ENCODE data around the gene TNXB.
"Not testable (repeated sequence)": the region's sequence is repeated elsewhere in the genome, so short reads cannot be mapped to it uniquely, and the experiment has no call there.

Gene TNXB

DNA sequence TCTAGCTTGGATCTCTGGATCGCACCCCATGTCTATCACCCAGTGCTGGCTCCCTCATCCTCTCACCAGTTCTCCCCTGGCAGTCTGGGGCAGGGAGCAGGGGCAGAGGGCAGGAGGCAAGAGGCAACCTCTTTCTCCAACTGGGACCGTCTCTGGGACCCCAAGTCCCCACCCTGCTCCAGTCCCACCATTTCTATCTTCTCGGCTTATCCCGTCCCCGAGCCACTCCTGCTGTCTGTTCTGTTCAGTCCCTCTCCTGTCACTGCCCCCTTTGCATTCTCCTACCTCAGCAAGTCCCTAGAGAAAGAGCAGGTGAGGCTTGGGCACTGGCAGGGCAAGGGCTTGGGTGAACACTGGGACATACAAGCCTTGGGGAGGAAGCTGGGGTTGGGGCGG lies 625 bp upstream of the TNXB start:
- H3K27ac ChIP-seq = no peak overlapping the region
- TF ChIP-seq, protein P1, sequence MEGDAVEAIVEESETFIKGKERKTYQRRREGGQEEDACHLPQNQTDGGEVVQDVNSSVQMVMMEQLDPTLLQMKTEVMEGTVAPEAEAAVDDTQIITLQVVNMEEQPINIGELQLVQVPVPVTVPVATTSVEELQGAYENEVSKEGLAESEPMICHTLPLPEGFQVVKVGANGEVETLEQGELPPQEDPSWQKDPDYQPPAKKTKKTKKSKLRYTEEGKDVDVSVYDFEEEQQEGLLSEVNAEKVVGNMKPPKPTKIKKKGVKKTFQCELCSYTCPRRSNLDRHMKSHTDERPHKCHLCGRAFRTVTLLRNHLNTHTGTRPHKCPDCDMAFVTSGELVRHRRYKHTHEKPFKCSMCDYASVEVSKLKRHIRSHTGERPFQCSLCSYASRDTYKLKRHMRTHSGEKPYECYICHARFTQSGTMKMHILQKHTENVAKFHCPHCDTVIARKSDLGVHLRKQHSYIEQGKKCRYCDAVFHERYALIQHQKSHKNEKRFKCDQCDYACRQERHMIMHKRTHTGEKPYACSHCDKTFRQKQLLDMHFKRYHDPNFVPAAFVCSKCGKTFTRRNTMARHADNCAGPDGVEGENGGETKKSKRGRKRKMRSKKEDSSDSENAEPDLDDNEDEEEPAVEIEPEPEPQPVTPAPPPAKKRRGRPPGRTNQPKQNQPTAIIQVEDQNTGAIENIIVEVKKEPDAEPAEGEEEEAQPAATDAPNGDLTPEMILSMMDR (conservative IDR thresholded peaks at IDR 0.05) = no peak
- no peak for TF ChIP-seq ZFX (IDR thresholded peaks at IDR 0.05)

DNA sequence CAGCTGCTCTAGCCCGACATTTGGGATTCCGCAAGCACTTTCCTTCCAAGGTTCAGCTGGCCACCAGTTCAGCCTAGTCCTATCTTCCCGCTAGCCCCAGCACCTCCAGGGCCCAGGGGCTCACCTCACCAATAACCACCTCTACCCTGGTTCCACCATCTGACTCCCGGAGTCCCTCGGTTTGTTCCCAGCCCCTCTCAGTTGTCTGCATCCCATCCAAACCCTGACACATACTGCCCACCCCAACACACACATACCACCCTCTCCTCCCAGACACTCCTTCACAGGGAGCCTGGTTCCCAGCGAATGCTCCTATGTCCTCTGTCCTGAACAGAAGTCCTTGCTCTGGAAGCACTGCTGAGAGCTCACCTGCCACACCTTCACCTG lies 418 bp downstream of the TNXB start:
- no peak overlapping the region for H3K27ac ChIP-seq
- TF ChIP-seq ZFX (IDR thresholded peaks at IDR 0.05) = no peak
- TF ChIP-seq, protein P1 (conservative IDR thresholded peaks at IDR 0.05) = no peak

DNA sequence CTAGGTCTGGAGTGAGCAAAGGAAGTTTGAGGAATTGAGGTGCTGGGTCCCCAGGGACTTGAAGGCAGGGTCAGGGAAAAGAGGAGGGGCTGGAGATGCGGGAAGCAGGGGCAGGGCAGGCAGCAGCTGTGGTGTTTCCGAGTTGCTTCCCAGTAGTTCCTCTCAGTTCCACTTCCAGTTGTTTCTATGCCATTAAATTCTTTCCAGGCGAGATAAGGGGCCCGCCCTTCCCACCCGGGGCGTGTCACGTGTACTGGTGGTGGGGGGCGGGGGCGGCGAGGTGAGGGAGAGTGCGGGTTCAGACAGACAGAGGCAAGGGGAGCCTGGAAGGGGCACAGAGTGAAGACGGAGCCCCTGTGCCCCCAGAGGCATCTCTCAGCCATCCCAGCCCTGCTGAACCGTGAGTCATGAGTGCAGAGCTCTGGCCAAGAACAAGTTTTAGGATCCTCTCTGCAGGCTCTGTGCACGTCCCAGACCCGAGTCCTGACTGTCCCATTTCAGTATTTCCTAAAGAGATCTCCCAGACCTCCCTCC lies 977 bp downstream of the TNXB start:
- H3K27ac ChIP-seq = no peak overlapping the region
- no peak for TF ChIP-seq ZFX (IDR thresholded peaks at IDR 0.05)
- TF ChIP-seq, protein P1 (conservative IDR thresholded peaks at IDR 0.05) = no peak

DNA sequence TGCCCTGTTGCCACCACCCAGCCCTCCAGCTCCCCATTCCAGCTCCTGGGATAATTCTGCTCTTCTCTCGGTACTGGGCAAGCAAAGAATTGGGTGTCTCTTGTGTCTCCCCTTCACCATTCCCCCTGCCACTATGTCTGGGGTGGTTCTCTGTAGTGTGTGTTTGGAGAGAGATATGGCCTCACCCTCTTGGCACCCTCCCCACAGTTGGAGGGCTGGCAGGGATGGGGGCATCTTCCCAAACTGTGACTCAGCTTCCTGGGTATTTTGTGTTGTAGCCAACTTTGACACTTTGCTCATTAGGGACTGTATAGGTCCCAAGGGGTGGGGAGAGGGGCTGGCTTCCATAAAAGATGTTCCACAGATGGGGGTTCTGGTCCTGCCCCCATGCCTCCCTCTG lies 1.7 kb downstream of the TNXB start:
- H3K27ac ChIP-seq = no peak overlapping the region
- TF ChIP-seq, protein P1 (conservative IDR thresholded peaks at IDR 0.05) = no peak
- no peak for TF ChIP-seq ZFX (IDR thresholded peaks at IDR 0.05)

DNA sequence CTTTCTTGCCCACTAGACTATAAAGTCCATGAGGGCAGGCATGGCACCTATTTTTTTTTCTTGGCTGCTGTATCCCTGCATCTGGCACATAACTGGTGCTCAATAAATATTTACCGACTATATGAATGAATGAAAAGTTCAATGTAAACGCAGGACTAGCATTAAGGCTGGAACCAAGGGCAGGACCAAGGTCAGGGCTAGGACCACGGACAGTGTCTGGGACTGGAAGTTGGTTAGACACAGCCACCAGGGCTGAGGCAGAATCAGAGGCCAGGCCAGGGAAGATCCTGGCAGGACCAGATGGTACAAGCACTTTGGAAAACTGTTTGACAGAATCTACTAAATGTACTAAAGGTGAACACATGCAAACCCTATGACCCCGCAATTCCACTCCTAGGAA lies 3.7 kb downstream of the TNXB start:
- no peak overlapping the region for H3K27ac ChIP-seq
- TF ChIP-seq, protein P1 (conservative IDR thresholded peaks at IDR 0.05) = no peak
- no peak for TF ChIP-seq ZFX (IDR thresholded peaks at IDR 0.05)

DNA sequence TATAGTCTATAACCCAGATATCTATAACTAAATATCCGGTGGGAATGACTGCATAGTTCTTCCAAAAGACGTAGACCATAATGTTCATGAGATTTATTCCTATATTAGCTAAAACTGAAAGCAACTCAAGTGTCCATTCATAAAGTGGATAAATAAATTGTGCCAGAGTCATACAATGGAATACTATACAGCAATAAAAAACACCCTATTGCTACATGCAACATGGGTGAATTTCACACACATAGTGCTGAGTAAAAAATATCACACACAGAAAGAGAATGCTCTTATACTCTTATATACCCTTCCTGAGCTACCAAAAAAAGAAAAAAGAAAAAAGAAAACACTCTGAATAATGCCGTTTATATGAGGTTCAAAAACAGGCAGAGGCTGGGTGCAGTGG lies 6.9 kb downstream of the TNXB start:
- H3K27ac ChIP-seq = no peak overlapping the region
- TF ChIP-seq, protein P1 (conservative IDR thresholded peaks at IDR 0.05) = no peak
- no peak for TF ChIP-seq ZFX (IDR thresholded peaks at IDR 0.05)

DNA sequence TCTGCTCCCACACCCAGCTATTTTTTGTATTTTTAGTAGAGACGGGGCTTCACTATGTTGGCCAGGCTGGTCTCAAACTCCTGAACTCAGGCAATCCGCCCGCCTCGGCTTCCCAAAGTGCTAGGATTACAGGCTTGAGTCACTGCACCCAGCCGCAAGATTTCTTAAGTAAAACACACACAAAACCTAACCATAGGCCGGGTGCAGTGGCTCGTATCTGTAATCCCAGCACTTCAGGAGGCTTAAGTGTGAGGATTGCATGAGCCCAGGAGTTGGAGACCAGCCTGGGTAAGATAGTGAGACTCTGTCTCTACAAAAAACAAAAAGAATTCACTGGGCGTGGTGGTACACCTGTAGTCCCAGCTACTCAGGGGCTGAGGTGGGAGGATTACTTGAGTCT lies 8.9 kb downstream of the TNXB start:
- H3K27ac ChIP-seq = not testable (repeated sequence)

DNA sequence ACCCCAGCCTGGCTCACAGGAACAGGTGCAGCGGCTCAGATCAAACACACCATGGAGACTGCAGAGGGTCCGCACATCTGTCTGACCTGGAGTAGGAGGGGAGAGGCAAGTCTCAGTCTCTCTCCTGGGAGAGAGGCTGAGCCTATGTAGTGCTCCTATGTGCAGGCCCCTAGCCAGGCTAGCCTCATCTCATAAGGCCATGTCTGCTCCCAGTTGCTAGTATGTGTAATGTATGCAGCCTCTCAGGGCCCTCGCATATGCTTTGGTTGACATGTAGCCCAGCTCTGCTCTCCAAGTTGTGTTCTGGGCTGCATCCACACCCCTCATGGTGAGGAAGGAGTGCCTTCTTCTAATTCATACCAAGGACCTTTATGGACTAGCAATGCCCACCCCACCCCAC lies 11.8 kb downstream of the TNXB start:
- no peak overlapping the region for H3K27ac ChIP-seq
- TF ChIP-seq ZFX (IDR thresholded peaks at IDR 0.05) = no peak
- TF ChIP-seq, protein P1 (conservative IDR thresholded peaks at IDR 0.05) = no peak

Measured in C4-2B (cell line).